SK-N-SH treated with all-trans-retinoic acid at 6 μM for 48 hours (cell line): ENCODE data around the gene REXO2.

Experiments used
- ATAC-seq: fragments of 200-7000 bp; cut with Tn5 transposase; 3 replicates; pipeline ENCODE4 v1.9.1; 2020; ENCODE audit warnings: mild to moderate bottlenecking, moderate library complexity
- ARNTL ChIP-seq: fragments of 450-650 bp; formaldehyde crosslinking; IDR thresholded peaks from 2 replicates; pipeline ENCODE4 v1.5.0; 2020; ENCODE audit warnings: low read depth, mild to moderate bottlenecking, moderate library complexity, borderline replicate concordance
- BACH2 ChIP-seq: fragments of 250-450 bp; sonication (Bioruptor Pico); IDR thresholded peaks from 2 replicates; pipeline ENCODE4 v1.9.0; 2021; ENCODE audit warnings: mild to moderate bottlenecking, borderline replicate concordance
- CSDC2 ChIP-seq: fragments of 250-450 bp; sonication (Bioruptor Pico); IDR thresholded peaks from 2 replicates; pipeline ENCODE4 v1.5.0; 2020; ENCODE audit warnings: mild to moderate bottlenecking, moderate library complexity
- ESRRG ChIP-seq: fragments of 250-450 bp; sonication (Bioruptor Pico); IDR thresholded peaks from 2 replicates; pipeline ENCODE4 v1.6.1; 2021; ENCODE audit warnings: mild to moderate bottlenecking
- GLIS3 ChIP-seq: fragments of 250-450 bp; sonication (Bioruptor Pico); IDR thresholded peaks from 2 replicates; pipeline ENCODE4 v1.5.0; 2020; ENCODE audit warnings: mild to moderate bottlenecking, moderate library complexity
- ISL1 ChIP-seq: fragments of 250-450 bp; sonication (Bioruptor Pico); IDR thresholded peaks from 2 replicates; pipeline ENCODE4 v2.1.2; 2022; ENCODE audit warnings: mild to moderate bottlenecking, moderate library complexity
- OSR1 ChIP-seq: fragments of 250-450 bp; sonication (Bioruptor Pico); IDR thresholded peaks from 2 replicates; pipeline ENCODE4 v1.8.0; 2022; ENCODE audit warnings: moderate library complexity, mild to moderate bottlenecking, inconsistent platforms
- PPARA ChIP-seq: fragments of 250-450 bp; sonication (Bioruptor Pico); IDR thresholded peaks from 2 replicates; pipeline ENCODE4 v1.5.0; 2020; ENCODE audit warnings: mild to moderate bottlenecking, borderline replicate concordance
- SNAI2 ChIP-seq: fragments of 250-450 bp; sonication (Bioruptor Pico); IDR thresholded peaks from 2 replicates; pipeline ENCODE4 v1.5.0; 2020; ENCODE audit warnings: mild to moderate bottlenecking, moderate library complexity
- TCF4 ChIP-seq: fragments of 250-450 bp; sonication (Bioruptor Pico); IDR thresholded peaks from 2 replicates; pipeline ENCODE4 v1.8.0; 2021; ENCODE audit warnings: mild to moderate bottlenecking, moderate library complexity, borderline replicate concordance
- TOX ChIP-seq: fragments of 250-450 bp; sonication (Bioruptor Pico); IDR thresholded peaks from 2 replicates; pipeline ENCODE4 v1.8.0; 2021; ENCODE audit warnings: mild to moderate bottlenecking, moderate library complexity, borderline replicate concordance
- ZC3H10 ChIP-seq: fragments of 250-450 bp; sonication (Bioruptor Pico); IDR thresholded peaks from 2 replicates; pipeline ENCODE4 v1.5.1; 2021; ENCODE audit warnings: mild to moderate bottlenecking, moderate library complexity
- ZFP3 ChIP-seq: fragments of 250-450 bp; sonication (Bioruptor Pico); IDR thresholded peaks from 2 replicates; pipeline ENCODE4 v1.5.0; 2020; ENCODE audit warnings: mild to moderate bottlenecking, moderate library complexity
- ZNF565 ChIP-seq: fragments of 450-650 bp; formaldehyde crosslinking; conservative IDR thresholded peaks from 2 replicates; pipeline ENCODE4 v1.5.0; 2020; ENCODE audit warnings: low read depth, mild to moderate bottlenecking, moderate library complexity
- ZNF8 ChIP-seq: fragments of 450-650 bp; formaldehyde crosslinking; IDR thresholded peaks from 2 replicates; pipeline ENCODE4 v1.5.0; 2020; ENCODE audit warnings: mild to moderate bottlenecking, moderate library complexity
- TF ChIP-seq, protein P1 (sequence below): fragments of 250-450 bp; sonication (Bioruptor Pico); IDR thresholded peaks from 2 replicates; pipeline ENCODE4 v1.5.1; 2021; ENCODE audit warnings: mild to moderate bottlenecking, moderate library complexity
- TF ChIP-seq, protein P2 (sequence below): fragments of 250-450 bp; sonication (Bioruptor Pico); IDR thresholded peaks from 2 replicates; pipeline ENCODE4 v1.8.0; 2020; ENCODE audit warnings: mild to moderate bottlenecking, moderate library complexity, borderline replicate concordance
- TF ChIP-seq, protein P3 (sequence below): fragments of 250-450 bp; sonication (Bioruptor Pico); IDR thresholded peaks from 2 replicates; pipeline ENCODE4 v1.8.0; 2021; ENCODE audit warnings: low read depth, mild to moderate bottlenecking, moderate library complexity, borderline replicate concordance
- TF ChIP-seq, protein P4 (sequence below): fragments of 250-450 bp; sonication (Bioruptor Pico); IDR thresholded peaks from 2 replicates; pipeline ENCODE4 v1.5.1; 2020; ENCODE audit warnings: low read depth, mild to moderate bottlenecking, moderate library complexity
- TF ChIP-seq, protein P5 (sequence below): fragments of 250-450 bp; sonication (Bioruptor Pico); IDR thresholded peaks from 2 replicates; pipeline ENCODE4 v1.5.0; 2020; ENCODE audit warnings: mild to moderate bottlenecking, moderate library complexity

REXO2 gene

DNA sequence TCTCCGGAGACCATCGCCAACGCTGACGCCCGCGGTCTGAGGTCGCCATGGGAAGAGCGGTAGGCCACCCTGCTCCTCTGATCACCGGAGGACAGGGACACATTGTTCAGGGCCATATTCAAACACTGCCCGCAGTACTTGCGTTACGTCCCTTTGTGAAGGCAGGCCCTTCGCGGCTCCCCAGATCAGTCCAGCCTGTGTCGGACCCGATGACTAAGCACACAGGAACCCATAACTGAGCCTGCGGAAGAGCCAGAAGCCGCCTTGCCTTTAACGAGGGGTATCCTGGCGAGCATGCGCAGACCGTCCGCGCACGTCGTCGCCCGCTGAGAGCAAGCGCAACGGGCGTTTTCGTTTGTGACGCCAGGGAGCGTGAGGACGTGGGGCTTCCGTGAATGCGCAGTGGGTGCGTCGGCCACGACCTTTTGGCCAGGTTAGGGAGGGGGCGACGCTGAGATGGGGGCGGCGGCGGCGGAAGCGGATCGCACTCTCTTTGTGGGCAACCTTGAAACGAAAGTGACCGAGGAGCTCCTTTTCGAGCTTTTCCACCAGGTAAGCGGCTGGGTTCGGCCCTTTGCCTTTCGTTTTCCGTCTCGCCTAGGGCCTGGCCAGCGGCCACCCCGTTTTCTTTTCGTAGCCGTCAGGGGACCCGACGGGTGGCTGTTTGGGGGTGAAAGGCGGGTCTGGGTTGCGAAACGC, 38.9 kb upstream of the REXO2 start, which contains the start of the genes C11orf71 and RBM7:
C11orf71 (minus strand) TSS at position 296 of the 699 bp plus-strand sequence; CDS start at position 116, 180 bp downstream.
RBM7 (plus strand) TSS at position 451 of the 699 bp plus-strand sequence; CDS start at position 457, 6 bp downstream.
- peak; percentile 97 for ATAC-seq
- TF ChIP-seq CSDC2 (CRISPR knock-in tag) (0 out of 2 replicates have a peak, but pooled peaks have one; percentile 25), ISL1 (no peak), SNAI2 (no peak)
- TF ChIP-seq, protein P1, sequence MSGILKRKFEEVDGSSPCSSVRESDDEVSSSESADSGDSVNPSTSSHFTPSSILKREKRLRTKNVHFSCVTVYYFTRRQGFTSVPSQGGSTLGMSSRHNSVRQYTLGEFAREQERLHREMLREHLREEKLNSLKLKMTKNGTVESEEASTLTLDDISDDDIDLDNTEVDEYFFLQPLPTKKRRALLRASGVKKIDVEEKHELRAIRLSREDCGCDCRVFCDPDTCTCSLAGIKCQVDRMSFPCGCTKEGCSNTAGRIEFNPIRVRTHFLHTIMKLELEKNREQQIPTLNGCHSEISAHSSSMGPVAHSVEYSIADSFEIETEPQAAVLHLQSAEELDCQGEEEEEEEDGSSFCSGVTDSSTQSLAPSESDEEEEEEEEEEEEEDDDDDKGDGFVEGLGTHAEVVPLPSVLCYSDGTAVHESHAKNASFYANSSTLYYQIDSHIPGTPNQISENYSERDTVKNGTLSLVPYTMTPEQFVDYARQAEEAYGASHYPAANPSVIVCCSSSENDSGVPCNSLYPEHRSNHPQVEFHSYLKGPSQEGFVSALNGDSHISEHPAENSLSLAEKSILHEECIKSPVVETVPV (CRISPR knock-in tag) = no peak
- TF ChIP-seq, protein P2, sequence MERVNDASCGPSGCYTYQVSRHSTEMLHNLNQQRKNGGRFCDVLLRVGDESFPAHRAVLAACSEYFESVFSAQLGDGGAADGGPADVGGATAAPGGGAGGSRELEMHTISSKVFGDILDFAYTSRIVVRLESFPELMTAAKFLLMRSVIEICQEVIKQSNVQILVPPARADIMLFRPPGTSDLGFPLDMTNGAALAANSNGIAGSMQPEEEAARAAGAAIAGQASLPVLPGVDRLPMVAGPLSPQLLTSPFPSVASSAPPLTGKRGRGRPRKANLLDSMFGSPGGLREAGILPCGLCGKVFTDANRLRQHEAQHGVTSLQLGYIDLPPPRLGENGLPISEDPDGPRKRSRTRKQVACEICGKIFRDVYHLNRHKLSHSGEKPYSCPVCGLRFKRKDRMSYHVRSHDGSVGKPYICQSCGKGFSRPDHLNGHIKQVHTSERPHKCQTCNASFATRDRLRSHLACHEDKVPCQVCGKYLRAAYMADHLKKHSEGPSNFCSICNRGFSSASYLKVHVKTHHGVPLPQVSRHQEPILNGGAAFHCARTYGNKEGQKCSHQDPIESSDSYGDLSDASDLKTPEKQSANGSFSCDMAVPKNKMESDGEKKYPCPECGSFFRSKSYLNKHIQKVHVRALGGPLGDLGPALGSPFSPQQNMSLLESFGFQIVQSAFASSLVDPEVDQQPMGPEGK (CRISPR knock-in tag) = peak; percentile 89

DNA sequence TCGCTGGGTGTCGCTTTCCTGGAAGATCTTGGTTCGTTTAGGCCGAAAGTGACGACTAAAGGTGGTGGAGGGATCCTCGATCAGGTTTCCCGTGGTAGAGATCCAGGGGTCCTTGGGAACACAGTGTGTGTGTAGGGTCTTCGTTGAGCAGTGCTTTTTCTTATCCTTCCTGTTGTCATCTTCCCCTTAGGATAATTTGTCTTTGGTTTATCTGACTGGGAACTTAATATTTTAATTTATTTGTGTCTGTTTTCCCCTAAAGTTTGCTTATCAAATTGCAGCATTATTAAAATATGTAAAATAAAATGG, 38.4 kb upstream of the REXO2 start:
- TF ChIP-seq CSDC2 (CRISPR knock-in tag) (no peak), ZNF565 (CRISPR knock-in tag) (no peak), ZNF8 (CRISPR knock-in tag) (no peak), ISL1 (no peak), PPARA (CRISPR knock-in tag) (no peak), ESRRG (CRISPR knock-in tag) (no peak)
- TF ChIP-seq, protein P1 (CRISPR knock-in tag) = no peak
- TF ChIP-seq, protein P3, sequence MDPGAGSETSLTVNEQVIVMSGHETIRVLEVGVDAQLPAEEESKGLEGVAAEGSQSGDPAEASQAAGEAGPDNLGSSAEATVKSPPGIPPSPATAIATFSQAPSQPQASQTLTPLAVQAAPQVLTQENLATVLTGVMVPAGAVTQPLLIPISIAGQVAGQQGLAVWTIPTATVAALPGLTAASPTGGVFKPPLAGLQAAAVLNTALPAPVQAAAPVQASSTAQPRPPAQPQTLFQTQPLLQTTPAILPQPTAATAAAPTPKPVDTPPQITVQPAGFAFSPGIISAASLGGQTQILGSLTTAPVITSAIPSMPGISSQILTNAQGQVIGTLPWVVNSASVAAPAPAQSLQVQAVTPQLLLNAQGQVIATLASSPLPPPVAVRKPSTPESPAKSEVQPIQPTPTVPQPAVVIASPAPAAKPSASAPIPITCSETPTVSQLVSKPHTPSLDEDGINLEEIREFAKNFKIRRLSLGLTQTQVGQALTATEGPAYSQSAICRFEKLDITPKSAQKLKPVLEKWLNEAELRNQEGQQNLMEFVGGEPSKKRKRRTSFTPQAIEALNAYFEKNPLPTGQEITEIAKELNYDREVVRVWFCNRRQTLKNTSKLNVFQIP = no peak
- TF ChIP-seq, protein P4, sequence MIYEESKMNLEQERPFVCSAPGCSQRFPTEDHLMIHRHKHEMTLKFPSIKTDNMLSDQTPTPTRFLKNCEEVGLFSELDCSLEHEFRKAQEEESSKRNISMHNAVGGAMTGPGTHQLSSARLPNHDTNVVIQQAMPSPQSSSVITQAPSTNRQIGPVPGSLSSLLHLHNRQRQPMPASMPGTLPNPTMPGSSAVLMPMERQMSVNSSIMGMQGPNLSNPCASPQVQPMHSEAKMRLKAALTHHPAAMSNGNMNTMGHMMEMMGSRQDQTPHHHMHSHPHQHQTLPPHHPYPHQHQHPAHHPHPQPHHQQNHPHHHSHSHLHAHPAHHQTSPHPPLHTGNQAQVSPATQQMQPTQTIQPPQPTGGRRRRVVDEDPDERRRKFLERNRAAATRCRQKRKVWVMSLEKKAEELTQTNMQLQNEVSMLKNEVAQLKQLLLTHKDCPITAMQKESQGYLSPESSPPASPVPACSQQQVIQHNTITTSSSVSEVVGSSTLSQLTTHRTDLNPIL (CRISPR knock-in tag) = no peak
- ATAC-seq = no peak

DNA sequence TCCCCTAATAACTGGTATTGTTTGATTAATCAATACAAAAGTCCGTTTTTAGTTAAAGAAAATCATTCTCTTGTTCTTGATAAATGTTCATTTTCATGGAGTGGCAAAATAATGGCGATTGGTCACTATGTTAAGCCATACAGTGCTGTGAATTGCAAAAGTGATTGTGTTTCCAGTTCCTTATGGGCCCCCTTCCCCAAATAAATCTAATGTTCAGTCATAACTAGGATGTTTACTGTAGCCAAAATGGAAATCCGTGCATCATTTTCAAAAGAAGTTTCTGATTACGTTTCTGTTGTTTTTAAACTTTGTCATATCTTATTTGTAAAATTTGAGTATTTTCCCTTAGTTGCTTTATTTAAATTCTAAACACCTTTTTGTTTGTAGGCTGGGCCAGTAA, 38.0 kb upstream of the REXO2 start:
- no peak for ATAC-seq
- TF ChIP-seq OSR1 (no peak), ISL1 (no peak), SNAI2 (no peak), TCF4 (CRISPR knock-in tag) (no peak), PPARA (CRISPR knock-in tag) (no peak), BACH2 (CRISPR knock-in tag) (no peak), ZC3H10 (no peak), CSDC2 (CRISPR knock-in tag) (no peak), ESRRG (CRISPR knock-in tag) (no peak), TOX (no peak), GLIS3 (CRISPR knock-in tag) (no peak), ARNTL (no peak), ZNF565 (CRISPR knock-in tag) (no peak), ZFP3 (CRISPR knock-in tag) (no peak)
- TF ChIP-seq, protein P3 = no peak
- TF ChIP-seq, protein P4 (CRISPR knock-in tag) = no peak
- TF ChIP-seq, protein P1 (CRISPR knock-in tag) = no peak
- TF ChIP-seq, protein P5, sequence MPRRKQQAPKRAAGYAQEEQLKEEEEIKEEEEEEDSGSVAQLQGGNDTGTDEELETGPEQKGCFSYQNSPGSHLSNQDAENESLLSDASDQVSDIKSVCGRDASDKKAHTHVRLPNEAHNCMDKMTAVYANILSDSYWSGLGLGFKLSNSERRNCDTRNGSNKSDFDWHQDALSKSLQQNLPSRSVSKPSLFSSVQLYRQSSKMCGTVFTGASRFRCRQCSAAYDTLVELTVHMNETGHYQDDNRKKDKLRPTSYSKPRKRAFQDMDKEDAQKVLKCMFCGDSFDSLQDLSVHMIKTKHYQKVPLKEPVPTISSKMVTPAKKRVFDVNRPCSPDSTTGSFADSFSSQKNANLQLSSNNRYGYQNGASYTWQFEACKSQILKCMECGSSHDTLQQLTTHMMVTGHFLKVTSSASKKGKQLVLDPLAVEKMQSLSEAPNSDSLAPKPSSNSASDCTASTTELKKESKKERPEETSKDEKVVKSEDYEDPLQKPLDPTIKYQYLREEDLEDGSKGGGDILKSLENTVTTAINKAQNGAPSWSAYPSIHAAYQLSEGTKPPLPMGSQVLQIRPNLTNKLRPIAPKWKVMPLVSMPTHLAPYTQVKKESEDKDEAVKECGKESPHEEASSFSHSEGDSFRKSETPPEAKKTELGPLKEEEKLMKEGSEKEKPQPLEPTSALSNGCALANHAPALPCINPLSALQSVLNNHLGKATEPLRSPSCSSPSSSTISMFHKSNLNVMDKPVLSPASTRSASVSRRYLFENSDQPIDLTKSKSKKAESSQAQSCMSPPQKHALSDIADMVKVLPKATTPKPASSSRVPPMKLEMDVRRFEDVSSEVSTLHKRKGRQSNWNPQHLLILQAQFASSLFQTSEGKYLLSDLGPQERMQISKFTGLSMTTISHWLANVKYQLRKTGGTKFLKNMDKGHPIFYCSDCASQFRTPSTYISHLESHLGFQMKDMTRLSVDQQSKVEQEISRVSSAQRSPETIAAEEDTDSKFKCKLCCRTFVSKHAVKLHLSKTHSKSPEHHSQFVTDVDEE (CRISPR knock-in tag) = no peak
